SK-N-MC (cell line): Measurements from ENCODE around the gene RBMS1.

ENCODE experiments used
- DNase-seq: peaks from one replicate; pipeline ENCODE4 v3.0.0-alpha.2; 2011; ENCODE audit warnings: low read depth, low spot score
- H3K27ac ChIP-seq: fragments of 200-600 bp; sonication (generic); 2 replicates; pipeline ENCODE4 v1.5.1; 2016; ENCODE audit warnings: mixed run types
- H3K36me3 ChIP-seq: fragments of 200-600 bp; sonication (generic); 2 replicates; pipeline ENCODE4 v1.6.1; 2017; ENCODE audit warnings: antibody characterized with exemption, low read length, mixed read lengths; ENCODE audit not compliant: insufficient read depth
- H3K4me3 ChIP-seq: fragments of 200-600 bp; sonication (generic); 2 replicates; pipeline ENCODE4 v1.5.1; 2016
- H3K9ac ChIP-seq: fragments of 200-600 bp; sonication (generic); 2 replicates; pipeline ENCODE4 v1.8.0; 2017; ENCODE audit warnings: mixed run types, mixed read lengths; ENCODE audit not compliant: insufficient read length
- H3K9me3 ChIP-seq: fragments of 200-600 bp; sonication (generic); 2 replicates; pipeline ENCODE4 v1.6.1; 2017; ENCODE audit warnings: low read depth, mild to moderate bottlenecking, antibody characterized with exemption, low read length, moderate library complexity, mixed read lengths
- EZH2 ChIP-seq: fragments of 200-600 bp; sonication (generic); IDR thresholded peaks from one replicate; pipeline ENCODE4 v1.6.1; 2017; ENCODE audit warnings: antibody characterized with exemption
- FOXP2 ChIP-seq: optimal IDR thresholded peaks from 2 replicates; pipeline ENCODE3; 2011; ENCODE audit warnings: mild to moderate bottlenecking, moderate library complexity; ENCODE audit not compliant: insufficient read depth; ENCODE audit errors: extremely low read length, control extremely low read depth
- POLR2AphosphoS5 ChIP-seq: IDR thresholded peaks from 2 replicates; pipeline ENCODE4 v1.6.1; 2012; ENCODE audit warnings: mild to moderate bottlenecking, low read depth, low read length, borderline replicate concordance

Gene RBMS1

DNA sequence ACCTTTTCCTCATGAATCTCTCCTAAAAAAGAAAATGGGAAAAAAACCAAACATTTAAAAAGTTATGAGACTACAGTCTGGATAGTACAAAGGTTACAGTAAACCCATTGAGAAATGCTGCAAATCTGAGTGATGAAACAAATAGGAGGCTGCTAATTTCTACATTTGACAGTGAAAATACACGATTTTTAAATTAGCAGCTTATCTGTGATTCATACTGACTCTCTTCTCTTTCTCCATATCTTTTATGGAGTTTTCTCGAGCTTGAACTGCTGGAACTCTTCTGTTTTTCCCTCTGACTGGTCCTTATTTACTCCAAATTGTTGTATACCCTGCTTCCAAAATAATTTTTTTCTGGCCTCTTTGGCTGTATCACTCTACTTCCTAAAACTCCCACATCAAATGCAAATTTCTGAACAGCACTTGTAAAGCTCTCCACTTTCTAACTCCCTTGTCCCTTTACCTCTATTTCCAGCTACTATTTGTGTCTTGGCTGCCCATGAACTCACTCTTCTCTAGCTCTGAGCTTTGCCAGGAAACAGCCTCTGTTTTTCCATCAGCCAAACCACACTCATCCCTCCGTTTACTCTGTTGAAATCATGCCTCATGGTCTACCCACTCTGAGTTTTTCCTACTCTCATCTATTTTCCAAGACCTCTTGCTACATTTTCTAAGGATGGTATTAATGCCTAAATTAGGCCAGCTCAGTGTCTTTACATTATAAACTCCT is 73.7 kb downstream of the RBMS1 start:
- no peak overlapping the region for H3K9ac ChIP-seq
- H3K9me3 ChIP-seq: no peaks in the 10 kb centered on the region
- no peak overlapping the region for H3K27ac ChIP-seq
- no peak for DNase-seq
- H3K4me3 ChIP-seq: no peak overlapping the region
- TF ChIP-seq FOXP2 (no peak), EZH2 (no peak), POLR2AphosphoS5 (no peak)
- H3K36me3 ChIP-seq: no peaks in the 10 kb centered on the region

DNA sequence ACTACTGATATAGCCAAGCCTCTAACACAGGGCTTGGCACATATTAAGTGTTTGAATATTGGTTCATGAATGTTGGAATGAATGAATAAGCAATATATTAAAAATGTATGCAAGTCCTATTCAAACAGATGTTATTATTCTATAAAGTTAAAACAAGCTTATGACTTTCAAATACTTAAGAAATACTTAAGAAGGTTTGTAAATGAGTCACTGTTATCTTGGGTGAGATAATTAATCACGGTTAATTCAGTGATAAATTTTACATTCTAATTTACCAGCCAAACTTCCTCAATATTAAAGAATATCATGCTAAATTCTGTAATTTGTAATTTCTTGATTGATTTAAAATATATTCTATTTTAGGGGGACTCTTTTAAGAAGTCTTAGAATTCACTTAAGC is 74.8 kb downstream of the RBMS1 start:
- DNase-seq: no peak
- H3K4me3 ChIP-seq: no peak overlapping the region
- no peaks in the 10 kb centered on the region for H3K36me3 ChIP-seq
- no peaks in the 10 kb centered on the region for H3K9me3 ChIP-seq
- H3K9ac ChIP-seq: no peak overlapping the region
- TF ChIP-seq POLR2AphosphoS5: no peak
- no peak for TF ChIP-seq EZH2
- TF ChIP-seq FOXP2: no peak
- H3K27ac ChIP-seq: no peak overlapping the region

DNA sequence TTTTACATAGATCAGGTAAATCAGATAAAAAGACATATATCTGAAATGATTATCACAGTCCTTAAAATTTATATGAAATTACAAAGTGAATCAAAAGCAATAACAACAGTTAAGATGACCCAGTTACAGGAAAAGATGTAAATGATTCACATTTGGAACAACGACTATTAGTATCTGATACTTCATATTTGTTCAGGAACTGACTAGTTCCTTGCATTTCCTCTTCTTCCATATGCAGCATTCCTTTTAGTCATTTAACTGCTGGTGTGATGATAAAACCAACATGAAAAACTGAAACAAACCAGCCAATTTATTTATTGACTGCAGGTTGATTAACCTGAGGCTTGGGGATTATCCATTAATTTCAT is 75.2 kb downstream of the RBMS1 start:
- no peaks in the 10 kb centered on the region for H3K36me3 ChIP-seq
- no peak overlapping the region for H3K27ac ChIP-seq
- no peak for DNase-seq
- H3K9me3 ChIP-seq: no peaks in the 10 kb centered on the region
- TF ChIP-seq POLR2AphosphoS5: no peak
- no peak overlapping the region for H3K4me3 ChIP-seq
- no peak overlapping the region for H3K9ac ChIP-seq

DNA sequence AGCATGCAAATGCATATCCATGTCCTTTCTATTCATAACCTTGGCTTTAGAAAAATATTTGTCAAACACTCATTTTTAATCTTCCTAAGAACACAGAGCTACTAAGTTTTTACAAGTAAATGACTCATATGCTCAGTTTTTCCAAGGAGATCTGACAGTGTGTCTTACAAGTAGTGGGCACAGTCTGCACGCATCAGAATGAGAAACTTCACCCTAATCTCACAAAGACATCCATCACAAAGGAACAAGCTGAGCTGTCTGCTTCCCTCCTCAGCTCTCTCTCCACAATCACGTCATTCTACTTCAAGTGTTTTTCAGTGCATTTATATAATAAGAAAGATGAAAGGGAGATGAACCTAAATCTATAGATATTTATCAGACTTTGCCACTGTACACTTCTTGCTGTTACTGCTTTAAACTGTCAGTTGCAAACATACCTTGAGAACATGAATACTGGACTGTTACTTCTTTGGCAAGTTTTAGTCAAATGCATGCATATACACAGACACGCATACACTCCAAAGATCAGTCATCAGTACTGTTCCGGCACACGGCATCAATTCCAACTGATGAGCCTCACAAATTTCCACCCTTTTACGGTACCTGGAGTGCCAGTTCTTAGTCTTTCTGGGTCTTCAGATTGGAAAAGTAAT is 75.7 kb downstream of the RBMS1 start:
- Histone ChIP-seq H3K27ac (no peak overlapping the region), H3K9ac (no peak overlapping the region), H3K36me3 (no peaks in the 10 kb centered on the region), H3K9me3 (no peaks in the 10 kb centered on the region), H3K4me3 (no peak overlapping the region)
- TF ChIP-seq POLR2AphosphoS5: no peak
- no peak for TF ChIP-seq FOXP2
- no peak for TF ChIP-seq EZH2
- no peak for DNase-seq

DNA sequence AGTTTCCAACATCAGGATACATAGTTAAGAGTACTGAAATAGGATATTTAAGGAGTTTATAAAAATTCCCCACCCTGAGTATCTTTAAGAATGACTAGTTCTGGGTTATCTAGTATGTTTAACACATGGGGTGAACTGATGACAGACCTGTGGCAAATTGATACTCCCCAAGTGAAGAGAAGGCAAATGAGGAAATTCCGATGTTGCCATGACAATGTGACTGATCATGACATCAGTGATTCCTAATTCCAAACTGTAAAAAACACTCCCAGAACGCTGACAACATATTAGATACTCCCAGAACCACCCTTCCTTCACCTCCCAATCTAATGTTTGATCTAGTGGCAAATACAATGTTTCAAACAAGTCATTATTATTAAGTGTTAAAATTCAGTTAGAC is 77.6 kb downstream of the RBMS1 start:
- no peak overlapping the region for H3K9ac ChIP-seq

DNA sequence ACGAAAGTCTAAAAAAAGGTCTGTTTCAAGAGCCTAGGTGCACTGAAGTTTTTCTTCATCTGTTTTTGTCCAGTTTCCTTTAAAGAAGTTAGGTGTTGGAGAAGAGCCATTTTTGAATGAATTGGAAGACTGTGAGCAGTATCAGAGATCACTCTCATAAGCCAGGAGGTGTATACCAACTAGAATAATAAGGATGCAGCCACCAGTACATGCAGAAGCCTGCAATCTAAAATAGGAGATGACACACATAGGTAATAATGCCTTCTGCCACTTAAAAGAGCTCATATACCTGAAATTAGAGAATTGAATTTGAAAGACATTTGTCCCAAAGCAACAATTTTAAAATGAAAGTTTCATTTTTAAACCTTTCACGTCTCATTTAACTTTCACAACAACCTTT is 81.7 kb downstream of the RBMS1 start:
- no peak overlapping the region for H3K9ac ChIP-seq
- H3K27ac ChIP-seq: no peak overlapping the region

More for the DNA sequence above, 77.6 kb downstream of the RBMS1 start:
- no peak for DNase-seq
- Histone ChIP-seq H3K27ac (no peak overlapping the region), H3K4me3 (no peak overlapping the region), H3K9me3 (no peaks in the 10 kb centered on the region), H3K36me3 (no peaks in the 10 kb centered on the region)
- TF ChIP-seq FOXP2 (no peak), POLR2AphosphoS5 (no peak)

DNA sequence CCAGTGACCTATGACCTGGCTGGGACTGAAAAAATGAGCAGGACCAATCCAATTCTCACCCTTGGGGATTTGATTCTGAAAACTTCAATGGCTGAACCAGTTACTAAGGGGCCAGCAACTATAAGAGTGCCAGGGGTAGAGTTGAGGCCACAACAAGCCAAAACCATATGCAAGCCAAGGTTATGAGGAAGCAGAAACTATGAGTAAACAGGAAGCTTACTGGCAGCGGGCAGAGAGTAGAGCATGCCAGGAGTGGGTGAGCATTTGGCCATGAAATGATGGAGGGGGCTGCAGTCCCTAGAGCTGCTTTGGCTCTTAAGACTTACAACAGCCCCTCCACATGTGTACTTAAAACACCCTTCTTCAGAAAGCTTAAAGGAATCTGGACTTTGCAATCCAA is 82.4 kb downstream of the RBMS1 start:
- no peak overlapping the region for H3K9ac ChIP-seq
- DNase-seq: no peak
- no peak overlapping the region for H3K27ac ChIP-seq

More for the DNA sequence above, 81.7 kb downstream of the RBMS1 start:
- TF ChIP-seq FOXP2 (no peak), POLR2AphosphoS5 (no peak), EZH2 (no peak)
- DNase-seq: no peak
- Histone ChIP-seq H3K4me3 (no peak overlapping the region), H3K36me3 (no peaks in the 10 kb centered on the region), H3K9me3 (no peaks in the 10 kb centered on the region)

DNA sequence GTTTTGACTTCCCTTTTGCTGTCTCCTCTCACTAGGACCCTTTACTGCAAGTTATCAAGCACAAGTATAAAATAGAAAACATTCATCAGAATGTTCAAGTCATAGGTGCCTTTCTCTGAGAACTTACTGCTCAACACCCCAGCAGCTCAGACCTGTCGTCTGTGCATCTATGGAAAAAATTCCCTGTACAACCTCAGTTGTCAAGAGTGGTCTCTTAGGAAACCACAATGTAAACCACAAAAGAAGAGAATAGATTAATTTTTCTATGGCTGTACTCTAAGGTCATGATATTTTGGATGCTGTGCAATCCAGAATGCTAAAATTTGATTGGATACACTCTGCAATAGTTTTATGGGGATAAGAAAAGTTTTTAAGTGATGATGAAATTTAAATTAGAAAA is 84.1 kb downstream of the RBMS1 start:
- no peak overlapping the region for H3K27ac ChIP-seq
- no peak for DNase-seq
- no peak overlapping the region for H3K9ac ChIP-seq
- H3K9me3 ChIP-seq: no peaks in the 10 kb centered on the region
- no peak overlapping the region for H3K4me3 ChIP-seq
- TF ChIP-seq EZH2: no peak
- TF ChIP-seq POLR2AphosphoS5: no peak
- TF ChIP-seq FOXP2: no peak
- no peaks in the 10 kb centered on the region for H3K36me3 ChIP-seq

More for the DNA sequence above, 82.4 kb downstream of the RBMS1 start:
- H3K36me3 ChIP-seq: no peaks in the 10 kb centered on the region
- no peaks in the 10 kb centered on the region for H3K9me3 ChIP-seq
- H3K4me3 ChIP-seq: no peak overlapping the region
- no peak for TF ChIP-seq FOXP2
- no peak for TF ChIP-seq EZH2

DNA sequence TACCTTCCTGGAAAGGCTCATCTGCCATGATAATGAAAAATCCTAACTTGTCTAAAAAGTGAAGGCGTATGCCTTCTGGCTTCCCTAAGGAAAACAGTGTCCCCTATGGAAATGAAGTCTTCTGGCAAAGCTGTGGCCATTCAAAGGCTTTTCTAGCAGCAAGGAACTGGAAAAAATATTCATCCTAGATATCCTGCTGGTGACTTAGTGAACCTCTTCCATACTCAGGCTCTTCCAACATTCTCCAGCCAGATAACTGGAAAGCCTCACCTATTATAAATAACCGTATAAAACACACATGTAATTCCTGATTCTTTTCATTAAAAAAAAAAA is 84.7 kb downstream of the RBMS1 start:
- Histone ChIP-seq H3K9me3 (no peaks in the 10 kb centered on the region), H3K27ac (no peak overlapping the region), H3K9ac (no peak overlapping the region), H3K4me3 (no peak overlapping the region), H3K36me3 (no peaks in the 10 kb centered on the region)
- DNase-seq: no peak
- TF ChIP-seq FOXP2 (no peak), EZH2 (no peak), POLR2AphosphoS5 (no peak)
